WERI-Rb-1 (cell line): ENCODE data around the gene NAALADL2.
"Not testable (repeated sequence)": the region's sequence is repeated elsewhere in the genome, so short reads cannot be mapped to it uniquely, and the experiment has no call there.

Experiments
- DNase-seq: peaks from one replicate; pipeline ENCODE4 v3.0.0-alpha.2; 2020
- H3K27ac ChIP-seq: fragments of 250-450 bp; sonication (Bioruptor Pico); 2 replicates; pipeline ENCODE4 v1.5.1; 2020; ENCODE audit warnings: mild to moderate bottlenecking, moderate library complexity
- H3K27me3 ChIP-seq: fragments of 250-450 bp; sonication (Bioruptor Pico); 2 replicates; pipeline ENCODE4 v1.5.1; 2021; ENCODE audit warnings: mild to moderate bottlenecking, low read depth, moderate library complexity; ENCODE audit not compliant: insufficient read depth, severe bottlenecking
- H3K36me3 ChIP-seq: fragments of 250-450 bp; sonication (Bioruptor Pico); 2 replicates; pipeline ENCODE4 v1.5.1; 2020; ENCODE audit warnings: mild to moderate bottlenecking, moderate library complexity
- H3K4me3 ChIP-seq: 2 replicates; pipeline ENCODE4 v1.5.1; 2011; ENCODE audit warnings: low read depth, mild to moderate bottlenecking, control low read depth, low read length
- H3K9me3 ChIP-seq: fragments of 250-450 bp; sonication (Bioruptor Pico); 2 replicates; pipeline ENCODE4 v1.5.1; 2021; ENCODE audit warnings: mild to moderate bottlenecking, moderate library complexity; ENCODE audit not compliant: severe bottlenecking
- CTCF ChIP-seq: IDR thresholded peaks from 2 replicates; pipeline ENCODE4 v1.5.1; 2011; ENCODE audit warnings: low read depth, mild to moderate bottlenecking, control low read depth, inconsistent platforms, low read length

NAALADL2 gene

DNA sequence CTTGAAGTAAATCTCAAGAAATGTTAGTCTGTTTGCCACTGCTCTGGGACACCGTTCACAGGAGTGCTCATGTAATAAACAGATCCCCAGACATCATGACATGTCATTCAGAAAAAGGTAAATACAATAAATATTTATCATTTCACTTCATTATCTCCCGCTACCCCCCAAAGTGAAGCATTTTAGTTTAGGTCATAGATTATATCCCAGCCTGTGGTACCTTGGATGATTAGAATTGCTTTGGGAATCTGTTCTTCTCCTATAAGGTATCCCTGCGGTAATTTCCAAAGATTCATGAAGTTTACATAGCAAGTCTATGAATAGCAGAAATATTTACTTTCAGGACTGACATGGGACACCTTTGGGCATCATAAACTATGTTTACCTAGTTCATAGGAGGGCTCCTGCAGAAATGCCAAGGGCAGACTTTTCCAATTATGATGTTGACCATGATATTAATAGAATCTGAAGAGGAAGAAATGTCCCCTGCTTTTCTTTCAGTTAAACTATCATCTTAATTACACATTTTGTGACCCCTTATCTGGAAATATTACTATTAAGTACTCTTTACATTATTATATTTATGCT is 268.0 kb downstream of the NAALADL2 start:
- no peak overlapping the region for H3K4me3 ChIP-seq
- TF ChIP-seq CTCF: no peak

GRCh38 chr3:175129126-175129525 is 270.0 kb downstream of the NAALADL2 start:
- Histone ChIP-seq H3K9me3 (peaks cover 3% of the 10 kb centered on the region), H3K27ac (no peak overlapping the region), H3K4me3 (no peak overlapping the region), H3K36me3 (no peaks in the 10 kb centered on the region), H3K27me3 (no peaks in the 10 kb centered on the region)
- no peak for DNase-seq
- TF ChIP-seq CTCF: no peak

More for the DNA sequence above, 268.0 kb downstream of the NAALADL2 start:
- Histone ChIP-seq H3K27me3 (no peaks in the 10 kb centered on the region), H3K9me3 (no peaks in the 10 kb centered on the region), H3K36me3 (no peaks in the 10 kb centered on the region), H3K27ac (no peak overlapping the region)
- DNase-seq: no peak

DNA sequence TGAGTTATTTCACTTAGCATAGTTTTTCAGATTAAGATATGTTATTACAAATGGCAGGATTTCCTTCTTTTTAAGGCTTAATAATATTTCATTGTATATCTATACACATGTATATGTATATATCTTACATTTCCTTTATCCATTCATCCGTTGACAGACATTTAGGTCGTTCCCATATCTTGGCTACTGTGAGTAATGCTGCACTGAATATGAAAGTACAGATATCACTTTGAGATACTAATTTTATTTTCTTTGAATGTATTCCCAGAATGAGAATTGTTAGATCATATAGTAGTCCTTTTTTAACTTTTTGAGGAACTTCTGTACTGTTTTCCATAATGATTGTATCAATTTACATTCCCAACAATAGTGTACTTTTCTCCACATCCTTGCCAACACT is 270.4 kb downstream of the NAALADL2 start:
- Histone ChIP-seq H3K36me3 (no peaks in the 10 kb centered on the region), H3K27me3 (no peaks in the 10 kb centered on the region), H3K27ac (no peak overlapping the region), H3K4me3 (no peak overlapping the region), H3K9me3 (peaks cover 3% of the 10 kb centered on the region)
- no peak for TF ChIP-seq CTCF
- no peak for DNase-seq

DNA sequence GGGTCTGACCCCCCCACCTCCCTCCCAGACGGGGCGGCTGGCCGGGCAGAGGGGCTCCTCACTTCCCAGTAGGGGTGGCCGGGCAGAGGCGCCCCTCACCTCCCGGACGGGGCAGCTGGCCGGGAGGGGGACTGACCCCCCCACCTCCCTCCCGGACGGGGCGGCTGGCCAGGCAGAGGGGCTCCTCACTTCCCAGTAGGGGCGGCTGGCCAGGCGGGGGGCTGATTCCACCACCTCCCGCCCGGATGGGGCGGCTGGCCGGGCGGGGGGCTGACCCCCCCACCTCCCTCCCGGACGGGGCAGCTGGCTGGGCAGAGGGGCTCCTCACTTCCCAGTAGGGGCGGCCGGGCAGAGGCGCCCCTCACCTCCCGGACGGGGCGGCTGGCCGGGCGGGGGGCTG is 272.7 kb downstream of the NAALADL2 start:
- H3K9me3 ChIP-seq, H3K4me3 ChIP-seq, DNase-seq: not testable (repeated sequence)

DNA sequence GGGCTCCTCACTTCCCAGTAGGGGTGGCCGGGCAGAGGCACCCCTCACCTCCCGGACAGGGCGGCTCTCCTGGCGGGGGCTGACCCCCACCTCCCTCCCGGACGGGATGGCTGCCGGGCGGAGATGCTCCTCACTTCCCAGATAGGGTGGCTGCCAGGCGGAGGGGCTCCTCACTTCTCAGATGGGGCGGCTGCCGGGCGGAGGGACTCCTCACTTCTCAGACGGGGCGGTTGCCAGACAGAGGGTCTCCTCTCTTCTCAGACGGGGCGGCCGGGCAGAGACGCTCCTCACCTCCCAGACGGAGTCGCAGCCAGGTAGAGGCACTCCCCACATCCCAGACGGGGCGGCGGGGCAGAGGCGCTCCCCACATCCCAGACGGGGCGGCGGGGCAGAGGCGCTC is 273.6 kb downstream of the NAALADL2 start:
- H3K27me3 ChIP-seq, H3K27ac ChIP-seq, DNase-seq, H3K4me3 ChIP-seq, H3K36me3 ChIP-seq, H3K9me3 ChIP-seq: not testable (repeated sequence)

More for the DNA sequence above, 272.7 kb downstream of the NAALADL2 start:
- not testable (repeated sequence) for H3K27me3 ChIP-seq, H3K36me3 ChIP-seq, H3K27ac ChIP-seq

DNA sequence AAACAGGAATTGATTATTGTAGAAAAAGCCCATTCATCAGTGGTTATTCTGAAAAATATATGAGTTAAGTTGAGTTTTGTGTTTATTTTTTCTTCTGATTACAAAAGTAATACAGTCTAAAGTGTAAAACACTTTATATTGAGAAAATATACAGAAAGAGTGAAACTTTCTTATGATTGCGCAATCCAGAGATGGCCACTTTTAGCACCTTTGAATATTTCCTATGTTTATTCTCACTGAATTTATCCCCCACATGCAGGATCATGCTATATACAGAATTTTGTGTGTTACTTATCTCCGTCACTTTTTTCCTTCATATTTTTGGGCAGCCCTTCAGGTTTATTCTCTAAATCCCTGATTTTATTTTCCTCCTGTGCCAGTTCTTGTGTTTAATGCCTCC is 285.2 kb downstream of the NAALADL2 start:
- H3K36me3 ChIP-seq: no peaks in the 10 kb centered on the region
- no peak for TF ChIP-seq CTCF
- H3K27ac ChIP-seq: no peak overlapping the region
- H3K4me3 ChIP-seq: no peak overlapping the region
- no peaks in the 10 kb centered on the region for H3K27me3 ChIP-seq
- no peak for DNase-seq
- peaks cover 4% of the 10 kb centered on the region for H3K9me3 ChIP-seq

GRCh38 chr3:175146258-175146657 is 287.1 kb downstream of the NAALADL2 start:
- no peaks in the 10 kb centered on the region for H3K36me3 ChIP-seq
- no peaks in the 10 kb centered on the region for H3K27me3 ChIP-seq
- TF ChIP-seq CTCF: no peak
- H3K9me3 ChIP-seq: no peaks in the 10 kb centered on the region
- H3K4me3 ChIP-seq: no peak overlapping the region
- no peak overlapping the region for H3K27ac ChIP-seq
- no peak for DNase-seq
